DMS53 treated with DMSO at 0.1 percent for 48 hours (cell line): ENCODE results near the gene CHRNB1.
"Not testable (repeated sequence)": the region's sequence is repeated elsewhere in the genome, so short reads cannot be mapped to it uniquely, and the experiment has no call there.

Experiments used
- DNase-seq: peaks from one replicate; lab custom pipeline; 2025; ENCODE audit not compliant: unreplicated experiment; lab: John Stamatoyannopoulos, UW

CHRNB1 gene

GRCh38 chr17:7466318-7466638 lies 21.4 kb downstream of the CHRNB1 start:
- DNase-seq = no peak

GRCh38 chr17:7466639-7467341 lies 21.9 kb downstream of the CHRNB1 start:
- no peak for DNase-seq

- DNase-seq = no peak
These were observed 22.6 kb downstream of the CHRNB1 start for GRCh38 chr17:7467498-7467897.

- DNase-seq = no peak
These were observed 23.4 kb downstream of the CHRNB1 start for GRCh38 chr17:7468290-7468689.

- no peak for DNase-seq
These were observed 24.0 kb downstream of the CHRNB1 start for GRCh38 chr17:7468804-7469389.

GRCh38 chr17:7469843-7470242 lies 25.0 kb downstream of the CHRNB1 start:
- not testable (repeated sequence) for DNase-seq

GRCh38 chr17:7470457-7470973 lies 25.7 kb downstream of the CHRNB1 start:
- DNase-seq = not testable (repeated sequence)

- no peak for DNase-seq
These were observed 26.9 kb downstream of the CHRNB1 start for GRCh38 chr17:7471729-7472128.

- not testable (repeated sequence) for DNase-seq
These were observed 29.9 kb downstream of the CHRNB1 start for GRCh38 chr17:7474767-7475166.

- no peak for DNase-seq
These were observed 31.0 kb downstream of the CHRNB1 start for GRCh38 chr17:7475764-7476422.

- no peak for DNase-seq
These were observed 31.6 kb downstream of the CHRNB1 start for GRCh38 chr17:7476494-7476893.

GRCh38 chr17:7476951-7477350 lies 32.1 kb downstream of the CHRNB1 start:
- no peak for DNase-seq

- no peak for DNase-seq
These were observed 32.8 kb downstream of the CHRNB1 start for GRCh38 chr17:7477392-7478275.

- DNase-seq = no peak
These were observed 33.7 kb downstream of the CHRNB1 start for GRCh38 chr17:7478276-7479212.

- no peak for DNase-seq
These were observed 34.6 kb downstream of the CHRNB1 start, which contains the start of gene ZBTB4 for GRCh38 chr17:7479213-7480088. Gene ZBTB4, minus strand, starts transcription at chr17:7479631. Its CDS starts 12,830 bp downstream, at chr17:7466801.

- DNase-seq = no peak
These were observed 35.2 kb downstream of the CHRNB1 start for GRCh38 chr17:7480089-7480384.

GRCh38 chr17:7481275-7481674 lies 36.4 kb downstream of the CHRNB1 start, which contains the start of gene SLC35G6:
Gene SLC35G6, plus strand, starts transcription at chr17:7481446. Its CDS starts 71 bp downstream, at chr17:7481517.
- not testable (repeated sequence) for DNase-seq

GRCh38 chr17:7481842-7482741 lies 37.2 kb downstream of the CHRNB1 start:
- not testable (repeated sequence) for DNase-seq
